Measurements from ENCODE around the gene SDCCAG8. TPM values are rescaled to one million over a fixed set of nuclear protein-coding genes. Genes with fewer than 3 reads are reported as not detected.

The SDCCAG8 gene
- total RNA-seq, 1 donor from 2014 or later, result 26.7 TPM

GRCh38 chr1:243428617-243429342 is 172.9 kb downstream of the SDCCAG8 start:
- Mint-ChIP-seq H3K9me3 (ENCODE audit: unreplicated experiment) (no peaks in the 10 kb centered on the region), H3K36me3 (ENCODE audit: unreplicated experiment) (peaks cover 25% of the 10 kb centered on the region), H3K4me1 (ENCODE audit: unreplicated experiment) (peaks cover 2% of the 10 kb centered on the region), H3K4me3 (ENCODE audit: unreplicated experiment) (no peak overlapping the region), H3K27me3 (ENCODE audit: unreplicated experiment) (no peaks in the 10 kb centered on the region), H3K27ac (ENCODE audit: unreplicated experiment) (no peak overlapping the region)
- no peak for TF ChIP-seq CTCF (IDR thresholded peaks at IDR 0.05)
- no peak for DNase-seq (ENCODE audit: extremely low spot score, unreplicated experiment)

- Mint-ChIP-seq H3K27ac (ENCODE audit: unreplicated experiment) (no peak overlapping the region), H3K27me3 (ENCODE audit: unreplicated experiment) (no peaks in the 10 kb centered on the region), H3K4me1 (ENCODE audit: unreplicated experiment) (peaks cover 2% of the 10 kb centered on the region), H3K9me3 (ENCODE audit: unreplicated experiment) (no peaks in the 10 kb centered on the region), H3K4me3 (ENCODE audit: unreplicated experiment) (no peak overlapping the region), H3K36me3 (ENCODE audit: unreplicated experiment) (peaks cover 21% of the 10 kb centered on the region)
- DNase-seq (ENCODE audit: extremely low spot score, unreplicated experiment), result no peak
- TF ChIP-seq CTCF (IDR thresholded peaks at IDR 0.05), result no peak
Observed at GRCh38 chr1:243431591-243431990, 175.8 kb downstream of the SDCCAG8 start.

GRCh38 chr1:243432136-243432535 is 176.3 kb downstream of the SDCCAG8 start:
- TF ChIP-seq CTCF (IDR thresholded peaks at IDR 0.05), result no peak
- no peak overlapping the region for H3K27ac Mint-ChIP-seq (ENCODE audit: unreplicated experiment)
- H3K36me3 Mint-ChIP-seq (ENCODE audit: unreplicated experiment), result peaks cover 19% of the 10 kb centered on the region
- no peak overlapping the region for H3K4me3 Mint-ChIP-seq (ENCODE audit: unreplicated experiment)
- no peaks in the 10 kb centered on the region for H3K9me3 Mint-ChIP-seq (ENCODE audit: unreplicated experiment)
- peaks cover 2% of the 10 kb centered on the region for H3K4me1 Mint-ChIP-seq (ENCODE audit: unreplicated experiment)
- no peaks in the 10 kb centered on the region for H3K27me3 Mint-ChIP-seq (ENCODE audit: unreplicated experiment)
- no peak for DNase-seq (ENCODE audit: extremely low spot score, unreplicated experiment)

GRCh38 chr1:243433737-243434370 is 178.0 kb downstream of the SDCCAG8 start:
- no peak for TF ChIP-seq CTCF (IDR thresholded peaks at IDR 0.05)
- no peaks in the 10 kb centered on the region for H3K27me3 Mint-ChIP-seq (ENCODE audit: unreplicated experiment)
- peaks cover 19% of the 10 kb centered on the region for H3K36me3 Mint-ChIP-seq (ENCODE audit: unreplicated experiment)
- H3K4me3 Mint-ChIP-seq (ENCODE audit: unreplicated experiment), result no peak overlapping the region
- H3K4me1 Mint-ChIP-seq (ENCODE audit: unreplicated experiment), result peaks cover 2% of the 10 kb centered on the region
- H3K9me3 Mint-ChIP-seq (ENCODE audit: unreplicated experiment), result no peaks in the 10 kb centered on the region
- no peak overlapping the region for H3K27ac Mint-ChIP-seq (ENCODE audit: unreplicated experiment)
- no peak for DNase-seq (ENCODE audit: extremely low spot score, unreplicated experiment)

- no peak for TF ChIP-seq CTCF (IDR thresholded peaks at IDR 0.05)
- no peaks in the 10 kb centered on the region for H3K27me3 Mint-ChIP-seq (ENCODE audit: unreplicated experiment)
- H3K36me3 Mint-ChIP-seq (ENCODE audit: unreplicated experiment), result peaks cover 18% of the 10 kb centered on the region
- peaks cover 2% of the 10 kb centered on the region for H3K4me1 Mint-ChIP-seq (ENCODE audit: unreplicated experiment)
- H3K9me3 Mint-ChIP-seq (ENCODE audit: unreplicated experiment), result no peaks in the 10 kb centered on the region
- no peak overlapping the region for H3K4me3 Mint-ChIP-seq (ENCODE audit: unreplicated experiment)
- no peak for DNase-seq (ENCODE audit: extremely low spot score, unreplicated experiment)
- no peak overlapping the region for H3K27ac Mint-ChIP-seq (ENCODE audit: unreplicated experiment)
Observed at GRCh38 chr1:243434594-243434993, 178.8 kb downstream of the SDCCAG8 start.
